Thyroid gland (tissue), 4 donors: Measurements from ENCODE around the gene MLPH. TPM values are rescaled to one million over a fixed set of nuclear protein-coding genes. Genes with fewer than 3 reads are reported as not detected.

Experiments used
- DNase-seq, 2 donors: peaks; one replicate each; pipeline ENCODE4 v3.0.0-alpha.2; 2019
- H3K27ac ChIP-seq, 3 donors: fragments of 200-600 bp; sonication (generic); 1 replicate in 2 of 3; 2 replicates in 1 of 3; pipeline ENCODE4 v1.5.1; 2016 to 2019; ENCODE audit warnings: mild to moderate bottlenecking in 1 of 3, moderate library complexity in 1 of 3
- H3K27me3 ChIP-seq: fragments of 200-600 bp; sonication (generic); one replicate; pipeline ENCODE4 v1.5.1; 2019
- H3K36me3 ChIP-seq, 2 donors: fragments of 200-600 bp; sonication (generic); one replicate each; pipeline ENCODE4 v1.5.1; 2016 to 2019
- H3K4me1 ChIP-seq, 2 donors: fragments of 200-600 bp; sonication (generic); one replicate each; pipeline ENCODE4 v1.5.1; 2017 to 2019
- H3K4me3 ChIP-seq, 3 donors: fragments of 200-600 bp; sonication (generic); replicated peaks in 1 of 3; 1 replicate in 2 of 3; 2 replicates in 1 of 3; pipeline ENCODE4 v1.5.1; 2016; ENCODE audit warnings: mild to moderate bottlenecking in 1 of 3
- H3K9me3 ChIP-seq: fragments of 200-600 bp; sonication (generic); one replicate; pipeline ENCODE4 v1.5.1; 2017
- CTCF ChIP-seq, 6 experiments: fragments of 200-600 bp in 3 of 6; fragments of 450-650 bp in 3 of 6; sonication (generic) in 3 of 6; IDR thresholded peaks; one replicate each; pipeline ENCODE4 v1.5.1; 2016 to 2019; ENCODE audit warnings: antibody characterized with exemption in 6 of 6, mild to moderate bottlenecking in 2 of 6, inconsistent platforms in 1 of 6, moderate library complexity in 1 of 6
- POLR2A ChIP-seq, 2 donors: fragments of 450-650 bp; IDR thresholded peaks; one replicate each; pipeline ENCODE4 v1.6.1; 2017; ENCODE audit warnings: antibody characterized with exemption in 2 of 2, mild to moderate bottlenecking in 2 of 2, moderate library complexity in 1 of 2
- WGBS, 2 donors: methylation state at CpG; one replicate each; pipeline ENCODE4 v1.1.5; 2017; 5-methylcytosine and 5-hydroxymethylcytosine counted together
- intact Hi-C: fragments of 100-400 bp; cut with DNase I; formaldehyde crosslinking; loops from one replicate; pipeline ENCODE4 v1.15.1; 2023
- total RNA-seq, 4 donors: library from RNA; depleted of rRNA; stranded (reverse); fragments of >200 nt; gene quantifications; one replicate each; pipeline ENCODE4 v1.2.3, GENCODE V29; 2016

MLPH gene
- total RNA-seq, 4 donors from 2014 or later = 41.3 to 107 (median 58.6) TPM

- Histone ChIP-seq H3K36me3 (peaks cover 5 to 6% of the 10 kb centered on the region in 2 donors), H3K27ac (peak overlapping the region; percentile 45 to 93 (median 85))
- TF ChIP-seq CTCF (IDR thresholded peaks at IDR 0.05) (peak in 1 of 6 experiments; percentile 10), POLR2A (IDR thresholded peaks at IDR 0.05) (peak in 1 of 2 donors; percentile 7)
These were observed 15.0 kb downstream of the MLPH start for GRCh38 chr2:237501892-237502513.

GRCh38 chr2:237503201-237503600, 16.1 kb downstream of the MLPH start:
- Histone ChIP-seq H3K4me3 (no peak overlapping the region), H3K27me3 (no peaks in the 10 kb centered on the region), H3K9me3 (no peaks in the 10 kb centered on the region), H3K4me1 (peaks cover 21 to 54% of the 10 kb centered on the region in 2 donors), H3K36me3 (peaks cover 4 to 6% of the 10 kb centered on the region in 2 donors), H3K27ac (peak overlapping the region in 2 of 3 donors; percentile 85 to 93)
- DNase-seq = no peak
- intact Hi-C loops = no loop called here
- 94% methylated on average over 16 of the region's 16 CpGs for WGBS, 2 donors
- no peak for TF ChIP-seq CTCF (IDR thresholded peaks at IDR 0.05)
- TF ChIP-seq POLR2A (IDR thresholded peaks at IDR 0.05) = no peak

More at GRCh38 chr2:237501892-237502513, 15.0 kb downstream of the MLPH start:
- no peak overlapping the region for H3K4me3 ChIP-seq
- H3K27me3 ChIP-seq = no peaks in the 10 kb centered on the region
- no peak for DNase-seq
- no peaks in the 10 kb centered on the region for H3K9me3 ChIP-seq
- H3K4me1 ChIP-seq = peaks cover 21 to 54% of the 10 kb centered on the region in 2 donors
- WGBS, 2 donors = 60 to 74% methylated on average over 2 of the region's 2 CpGs
- intact Hi-C loops = no loop called here

GRCh38 chr2:237505188-237505939, 18.3 kb downstream of the MLPH start:
- H3K27me3 ChIP-seq = no peaks in the 10 kb centered on the region
- peaks cover 21 to 65% of the 10 kb centered on the region in 2 donors for H3K4me1 ChIP-seq
- WGBS, 2 donors = 82 to 83% methylated on average over 12 to 15 of the region's 15 CpGs
- DNase-seq = no peak
- TF ChIP-seq POLR2A (IDR thresholded peaks at IDR 0.05) (no peak), CTCF (IDR thresholded peaks at IDR 0.05) (no peak)
- intact Hi-C loops = no loop called here
- H3K9me3 ChIP-seq = no peaks in the 10 kb centered on the region
- peak overlapping the region in 2 of 3 donors; percentile 8 to 43 for H3K27ac ChIP-seq
- H3K36me3 ChIP-seq = peaks cover 0 to 6% of the 10 kb centered on the region in 2 donors
- no peak overlapping the region for H3K4me3 ChIP-seq

- H3K4me3 ChIP-seq = no peak overlapping the region
- peaks cover 0 to 11% of the 10 kb centered on the region in 2 donors for H3K36me3 ChIP-seq
- peaks cover 9 to 46% of the 10 kb centered on the region in 2 donors for H3K4me1 ChIP-seq
- no peaks in the 10 kb centered on the region for H3K9me3 ChIP-seq
- 85 to 94% methylated on average over 7 of the region's 7 CpGs for WGBS, 2 donors
- H3K27me3 ChIP-seq = no peaks in the 10 kb centered on the region
- TF ChIP-seq POLR2A (IDR thresholded peaks at IDR 0.05) (no peak), CTCF (IDR thresholded peaks at IDR 0.05) (no peak)
- intact Hi-C loops = no loop called here
- peak overlapping the region in 1 of 3 donors; percentile 30 for H3K27ac ChIP-seq
- no peak for DNase-seq
These were observed 20.5 kb downstream of the MLPH start for GRCh38 chr2:237507512-237507911.

GRCh38 chr2:237508361-237508760, 21.3 kb downstream of the MLPH start:
- Histone ChIP-seq H3K4me1 (peaks cover 10 to 46% of the 10 kb centered on the region in 2 donors), H3K27me3 (no peaks in the 10 kb centered on the region), H3K9me3 (no peaks in the 10 kb centered on the region), H3K27ac (peak overlapping the region in 1 of 3 donors; percentile 30), H3K4me3 (no peak overlapping the region), H3K36me3 (peaks cover 0 to 11% of the 10 kb centered on the region in 2 donors)
- intact Hi-C loops = no loop called here
- no peak for DNase-seq
- 91 to 95% methylated on average over 4 of the region's 4 CpGs for WGBS, 2 donors
- TF ChIP-seq POLR2A (IDR thresholded peaks at IDR 0.05) (no peak), CTCF (IDR thresholded peaks at IDR 0.05) (no peak)
